Motor neuron (in vitro differentiated cells): Measurements from ENCODE around the gene LDLRAD4. TPM values are rescaled to one million over a fixed set of nuclear protein-coding genes. Genes with fewer than 3 reads are reported as not detected.

Source experiments
- ATAC-seq, 8 experiments: fragments of 200-7000 bp; cut with Tn5 transposase; replicated peaks in 6 of 8; 2 replicates each; pipeline ENCODE4 v1.8.0; 2021; ENCODE audit warnings: mild to moderate bottlenecking in 8 of 8, moderate library complexity in 8 of 8
- H3K27ac ChIP-seq, 2 donors: fragments of 250-450 bp; sonication (Bioruptor Pico); 2 replicates each; pipeline ENCODE4 v1.9.0; 2021; ENCODE audit warnings: antibody characterized with exemption in 2 of 2, mild to moderate bottlenecking in 2 of 2, moderate library complexity in 1 of 2
- H3K4me1 ChIP-seq, 2 donors: fragments of 250-450 bp; sonication (Bioruptor Pico); replicated peaks in 1 of 2; 2 replicates each; pipeline ENCODE4 v1.6.1; 2021; ENCODE audit warnings: antibody characterized with exemption in 2 of 2, mild to moderate bottlenecking in 2 of 2, moderate library complexity in 1 of 2
- H3K4me3 ChIP-seq, 5 donors: fragments of 250-450 bp; sonication (Bioruptor Pico); 2 replicates each; pipeline ENCODE4 v1.9.0; 2021; ENCODE audit warnings: antibody characterized with exemption in 5 of 5, mild to moderate bottlenecking in 5 of 5, moderate library complexity in 4 of 5
- WGBS, 10 experiments: fragments of 450-650 bp; shearing (Covaris generic); methylation state at CpG; one replicate each; pipeline ENCODE4 v1.0.0; 2022; 5-methylcytosine and 5-hydroxymethylcytosine counted together
- in situ Hi-C, 9 experiments: fragments of 400-800 bp; cut with MboI; loops; one replicate each; pipeline ENCODE4 v1.15.0; 2021; ENCODE audit warnings: low sequenced_read_pairs in 9 of 9, low pct_unique_long_range_greater_than_20kb in 2 of 9; ENCODE audit not compliant: unreplicated experiment in 9 of 9
- total RNA-seq, 8 experiments: library from RNA; unstranded; fragments of 300-600 nt; gene quantifications; 2 replicates each; pipeline versions ENCODE4 v1.2.3 to v1.2.4, GENCODE V29; 2022

Gene LDLRAD4
- total RNA-seq, 8 experiments from 2014 or later: 0.25 to 39.8 (median 1.8) TPM

DNA sequence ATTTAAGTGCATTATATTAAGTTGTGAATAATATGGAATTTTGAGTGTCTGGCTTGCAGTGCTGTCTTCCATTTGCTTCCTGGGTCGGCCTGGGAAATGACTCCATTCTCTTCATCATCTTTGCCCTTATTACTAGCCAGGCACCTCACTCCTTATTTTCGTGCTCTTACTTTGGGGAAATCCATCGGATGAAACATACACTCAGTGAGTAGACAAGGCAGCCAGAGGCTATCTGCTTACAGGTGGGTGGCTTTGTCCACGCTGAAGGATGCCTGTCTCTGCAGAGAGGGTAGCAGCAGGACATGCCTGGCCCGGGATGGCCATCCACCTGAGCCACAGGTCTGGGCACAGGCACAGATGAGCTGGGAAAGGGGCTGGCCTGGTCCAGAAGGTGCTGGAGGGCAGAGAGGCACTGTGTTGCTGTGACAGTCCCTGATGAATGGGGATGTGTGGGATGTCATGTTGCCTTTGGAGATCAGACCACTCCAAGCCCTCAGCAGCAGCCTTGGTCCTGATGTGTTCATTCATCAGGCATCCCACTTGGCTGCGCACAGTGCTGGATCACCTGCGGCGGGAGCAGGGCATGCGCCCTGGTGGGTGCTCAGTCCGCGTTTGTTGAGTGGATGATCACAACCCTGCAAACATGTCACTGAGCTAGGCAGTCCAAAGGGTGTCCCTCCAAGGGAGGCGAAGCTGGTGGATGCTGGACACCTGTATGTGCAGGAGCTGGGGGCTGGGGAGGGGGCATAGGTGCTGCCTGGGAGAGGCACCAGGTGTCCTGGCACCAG lies 236.0 kb downstream of the LDLRAD4 start:
- Histone ChIP-seq H3K4me3 (no peak overlapping the region), H3K4me1 (peaks cover 10 to 18% of the 10 kb centered on the region in 2 donors), H3K27ac (no peak overlapping the region)
- in situ Hi-C loops: no loop called here
- 74 to 100% (median 91%) methylated on average over 1 to 7 of the region's 12 CpGs; no CpG with 5 or more reads in 2 of the 10 experiments for WGBS, 10 experiments
- ATAC-seq: peak in 4 of 8 experiments; percentile 41 to 48 (median 43)

DNA sequence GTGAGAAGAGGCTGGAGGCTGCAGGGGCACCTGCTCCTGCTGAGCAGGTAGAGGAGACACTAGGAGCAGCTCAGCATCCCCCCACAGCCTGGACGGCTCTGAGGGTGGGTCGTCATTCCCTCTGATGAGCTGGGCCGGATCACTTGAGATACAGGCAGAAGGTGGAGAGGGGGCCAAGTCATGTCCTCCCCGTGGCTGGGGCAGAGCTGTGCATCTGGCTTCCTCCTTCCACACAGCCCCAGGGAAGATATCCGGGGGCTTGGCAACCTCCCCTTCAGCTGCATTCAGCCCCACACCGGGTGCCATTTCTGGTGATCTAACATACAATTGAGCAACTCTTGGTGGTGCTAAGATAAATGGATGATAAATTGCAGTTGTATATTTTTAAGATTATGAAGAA lies 236.9 kb downstream of the LDLRAD4 start:
- 10 to 100% (median 76%) methylated on average over 1 to 4 of the region's 6 CpGs; no CpG with 5 or more reads in 3 of the 10 experiments for WGBS, 10 experiments
- H3K4me1 ChIP-seq: peaks cover 10 to 18% of the 10 kb centered on the region in 2 donors
- H3K27ac ChIP-seq: no peak overlapping the region
- in situ Hi-C loops: no loop called here
- no peak overlapping the region for H3K4me3 ChIP-seq
- ATAC-seq: no peak

DNA sequence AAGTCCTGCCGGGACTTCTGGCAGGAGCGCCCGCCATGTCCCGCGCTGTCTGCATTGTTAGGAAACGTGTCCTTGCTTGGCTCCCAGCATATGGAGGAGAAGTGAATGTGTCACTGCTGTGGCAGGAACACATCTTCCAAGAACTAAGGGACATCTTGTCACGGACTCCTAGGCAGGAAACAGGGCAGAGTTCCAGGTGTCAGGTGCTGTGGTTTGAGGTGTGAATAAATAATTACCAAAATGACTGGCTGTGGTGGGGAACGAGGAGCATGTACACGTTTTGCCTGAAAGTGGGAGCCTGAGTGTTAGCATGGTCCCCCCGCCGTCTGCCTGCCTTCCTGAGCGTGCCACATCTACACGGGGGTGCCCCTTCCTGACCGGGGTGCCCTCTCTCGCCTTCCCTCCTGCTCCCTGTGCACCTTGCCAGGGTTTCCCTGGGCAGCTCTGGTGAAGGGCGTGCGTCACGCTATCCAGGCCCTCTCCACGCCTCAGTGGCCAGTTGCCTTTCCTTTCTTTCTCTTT lies 237.5 kb downstream of the LDLRAD4 start:
- no peak for ATAC-seq
- H3K4me1 ChIP-seq: peaks cover 10 to 18% of the 10 kb centered on the region in 2 donors
- H3K4me3 ChIP-seq: no peak overlapping the region
- in situ Hi-C loops: no loop called here
- 60 to 100% (median 91%) methylated on average over 1 to 14 of the region's 19 CpGs; no CpG with 5 or more reads in 1 of the 10 experiments for WGBS, 10 experiments
- no peak overlapping the region for H3K27ac ChIP-seq

DNA sequence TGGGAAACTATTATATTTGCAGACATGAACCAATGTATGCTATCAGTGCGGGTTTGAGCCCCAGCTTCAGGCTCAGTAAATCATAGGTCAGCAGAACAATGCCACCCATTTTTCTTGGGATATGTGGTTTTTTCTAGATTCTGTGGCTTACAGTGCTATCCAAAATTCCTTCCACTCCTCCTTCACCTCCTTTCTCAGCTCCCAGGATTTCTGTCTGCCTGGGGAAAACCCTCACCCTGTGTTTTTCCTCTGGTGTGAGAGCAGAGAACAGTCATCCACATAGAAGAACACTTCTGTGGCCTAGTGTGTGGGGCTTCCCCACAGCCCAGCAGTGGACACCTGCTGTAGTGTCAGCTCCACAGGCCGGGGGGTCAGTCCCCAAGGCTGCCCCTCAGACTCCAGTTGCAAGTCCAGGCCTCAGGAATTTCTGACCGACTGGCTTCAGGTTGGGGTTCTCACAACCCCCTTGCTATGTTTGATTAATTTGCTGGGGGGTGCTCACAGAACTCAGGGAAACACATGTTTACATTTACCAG lies 238.2 kb downstream of the LDLRAD4 start:
- Histone ChIP-seq H3K4me3 (no peak overlapping the region), H3K4me1 (peaks cover 10 to 18% of the 10 kb centered on the region in 2 donors), H3K27ac (no peak overlapping the region)
- in situ Hi-C loops: no loop called here
- no peak for ATAC-seq
- WGBS, 10 experiments: 50 to 100% (median 87%) methylated on average over 1 to 3 of the region's 3 CpGs; no CpG with 5 or more reads in 4 of the 10 experiments

DNA sequence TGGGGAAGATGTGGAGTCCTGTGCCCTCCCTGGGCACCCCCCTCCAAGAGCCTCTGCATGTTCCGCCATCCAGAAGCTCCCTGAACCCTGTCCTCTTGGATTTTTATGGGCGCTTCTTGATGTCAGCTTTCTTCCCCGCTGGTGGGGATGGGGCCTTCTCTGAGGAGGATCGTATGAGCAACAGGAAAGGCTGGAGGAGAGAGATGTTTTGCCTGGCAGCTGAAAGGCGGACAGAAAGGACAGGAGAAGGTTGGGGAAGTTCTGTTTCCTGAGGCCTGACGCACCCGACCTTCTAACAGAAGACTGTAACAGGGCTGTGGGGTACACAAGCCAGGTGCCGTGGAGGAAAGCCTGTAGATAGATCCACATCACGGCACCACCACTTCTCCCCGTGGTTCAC lies 238.8 kb downstream of the LDLRAD4 start:
- in situ Hi-C loops: no loop called here
- no peak overlapping the region for H3K27ac ChIP-seq
- WGBS, 10 experiments: 61 to 90% (median 84%) methylated on average over 2 to 6 of the region's 10 CpGs; no CpG with 5 or more reads in 7 of the 10 experiments
- ATAC-seq: no peak
- H3K4me1 ChIP-seq: peaks cover 10 to 18% of the 10 kb centered on the region in 2 donors
- no peak overlapping the region for H3K4me3 ChIP-seq

DNA sequence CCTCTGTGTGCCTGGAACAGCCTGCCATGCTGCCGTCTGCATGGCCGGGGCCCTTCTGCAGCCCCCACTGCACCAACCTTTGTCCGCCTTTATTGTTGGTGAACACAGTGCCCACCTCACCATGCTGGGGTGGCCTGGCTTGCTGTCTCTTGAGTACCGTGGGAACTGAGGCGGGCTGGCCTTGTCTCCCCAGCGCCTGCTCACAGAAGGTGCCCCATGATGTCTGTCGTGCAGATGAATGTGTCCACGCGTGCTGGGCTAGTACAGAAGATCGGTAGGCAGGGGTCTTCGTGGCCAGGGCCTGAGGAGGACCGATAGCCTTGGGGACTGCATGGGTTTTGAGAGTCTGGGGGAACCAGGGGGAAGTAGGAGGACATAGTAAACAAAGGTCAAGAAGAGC lies 242.4 kb downstream of the LDLRAD4 start:
- 60 to 100% (median 82%) methylated on average over 1 to 5 of the region's 12 CpGs; no CpG with 5 or more reads in 4 of the 10 experiments for WGBS, 10 experiments
- H3K27ac ChIP-seq: no peak overlapping the region
- ATAC-seq: no peak
- in situ Hi-C loops: no loop called here
- H3K4me1 ChIP-seq: peaks cover 8% of the 10 kb centered on the region in 2 donors
- H3K4me3 ChIP-seq: no peak overlapping the region

DNA sequence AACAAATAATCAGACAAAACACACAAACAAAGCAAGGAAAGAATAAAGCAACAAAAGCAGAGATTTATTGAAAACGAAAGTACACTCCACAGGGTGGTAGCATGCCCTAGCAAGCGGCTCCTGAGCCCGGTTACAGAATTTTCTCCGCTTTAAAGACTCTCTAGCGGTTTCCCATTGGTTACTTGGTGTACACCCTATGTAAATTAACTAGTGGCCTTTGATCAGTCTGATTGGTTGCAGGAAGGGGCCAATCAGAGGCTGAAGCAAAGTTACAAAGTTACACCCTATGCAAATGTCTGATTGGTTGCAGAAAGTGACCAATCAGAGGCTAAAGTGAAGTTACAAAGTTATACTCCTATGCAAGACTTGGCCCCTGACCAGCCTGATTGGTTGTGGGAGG lies 242.9 kb downstream of the LDLRAD4 start:
- in situ Hi-C loops: no loop called here
- H3K4me3 ChIP-seq: no peak overlapping the region
- peak in 1 of 8 experiments; percentile 43 for ATAC-seq
- WGBS, 10 experiments: 70 to 100% (median 85%) methylated on average over 1 to 5 of the region's 5 CpGs
- peaks cover 8% of the 10 kb centered on the region in 2 donors for H3K4me1 ChIP-seq
- H3K27ac ChIP-seq: no peak overlapping the region

DNA sequence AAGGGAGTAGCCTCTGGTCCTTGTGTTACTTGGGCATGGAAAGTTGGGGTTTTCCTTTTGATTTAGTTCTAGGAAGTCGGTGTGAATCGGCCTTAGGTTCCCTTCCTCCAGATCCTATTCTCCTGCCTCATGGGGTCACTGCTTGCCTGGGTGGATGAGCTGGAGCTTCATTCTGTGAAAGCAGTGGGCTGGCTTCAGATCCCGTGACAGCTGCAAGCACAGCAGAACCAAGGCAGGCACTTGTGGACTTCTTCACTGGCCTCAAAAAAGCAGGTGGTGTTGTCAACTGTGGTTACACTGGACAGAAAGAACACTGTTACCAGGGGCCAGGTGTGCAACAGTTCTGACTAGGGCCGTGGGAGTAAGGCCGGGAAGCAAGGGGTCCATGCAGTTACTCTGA lies 243.4 kb downstream of the LDLRAD4 start:
- WGBS, 10 experiments: 40 to 100% (median 90%) methylated on average over 2 to 5 of the region's 5 CpGs; no CpG with 5 or more reads in 3 of the 10 experiments
- Histone ChIP-seq H3K27ac (no peak overlapping the region), H3K4me3 (no peak overlapping the region), H3K4me1 (peaks cover 8% of the 10 kb centered on the region in 2 donors)
- in situ Hi-C loops: no loop called here
- ATAC-seq: no peak

DNA sequence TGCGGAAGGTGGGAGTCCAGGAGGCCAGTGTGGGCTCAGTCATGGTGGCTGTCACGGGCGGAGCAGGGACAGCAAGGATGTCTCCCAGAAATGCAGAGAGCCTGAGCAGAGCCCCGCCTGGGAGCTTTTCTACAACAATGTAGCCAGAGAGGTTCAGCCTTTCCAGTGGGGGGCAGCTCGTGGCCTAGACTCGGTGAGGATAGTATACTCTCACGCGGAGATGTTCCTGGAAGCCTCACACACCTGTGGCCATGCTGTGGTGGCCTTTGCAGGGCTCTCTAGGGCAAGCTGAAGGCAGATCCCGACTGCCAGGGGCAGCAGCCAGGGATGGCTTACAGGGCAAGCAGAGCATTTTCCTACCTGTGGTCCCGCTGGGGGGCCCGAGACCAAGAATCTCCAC lies 244.1 kb downstream of the LDLRAD4 start:
- no peak overlapping the region for H3K27ac ChIP-seq
- in situ Hi-C loops: no loop called here

DNA sequence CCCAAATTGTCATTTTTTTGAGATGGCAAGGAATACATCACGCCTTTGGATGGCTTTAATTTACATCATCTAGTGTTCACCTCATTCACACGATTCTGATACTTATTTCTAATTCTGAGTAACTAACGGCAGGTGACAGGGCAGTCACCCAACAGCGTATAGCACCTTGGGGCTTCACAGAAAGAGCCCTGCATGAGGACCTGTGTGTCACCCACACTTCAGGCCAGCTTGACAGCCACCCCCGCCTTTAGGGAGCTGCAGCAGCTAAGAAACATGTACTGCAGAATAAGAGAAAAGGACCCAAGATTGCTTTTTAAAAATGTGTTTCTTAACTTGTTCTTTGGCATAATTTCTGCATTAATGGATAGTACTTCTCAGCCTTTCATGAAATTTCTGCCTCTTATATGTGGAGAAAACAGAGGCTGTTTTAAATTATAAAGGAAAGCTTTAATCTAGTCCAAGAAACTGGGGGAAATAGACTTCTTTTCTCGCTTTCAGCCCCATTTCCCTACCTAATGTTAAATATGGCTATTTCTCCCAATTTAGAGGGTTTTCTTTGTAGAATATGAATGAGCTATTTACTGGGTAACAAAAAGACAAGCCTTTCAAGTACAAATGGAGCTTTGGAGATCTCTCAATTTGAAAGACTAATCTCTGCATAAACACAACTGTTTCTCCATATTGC lies 245.1 kb downstream of the LDLRAD4 start:
- ATAC-seq: no peak
- in situ Hi-C loops: no loop called here
- Histone ChIP-seq H3K4me3 (no peak overlapping the region), H3K4me1 (peaks cover 8% of the 10 kb centered on the region in 2 donors), H3K27ac (no peak overlapping the region)
- 13 to 100% (median 59%) methylated on average over 1 to 6 of the region's 6 CpGs; no CpG with 5 or more reads in 1 of the 10 experiments for WGBS, 10 experiments

More for the DNA sequence above, 244.1 kb downstream of the LDLRAD4 start:
- peaks cover 8% of the 10 kb centered on the region in 2 donors for H3K4me1 ChIP-seq
- H3K4me3 ChIP-seq: no peak overlapping the region
- 40 to 100% (median 44%) methylated on average over 1 to 4 of the region's 11 CpGs; no CpG with 5 or more reads in 6 of the 10 experiments for WGBS, 10 experiments
- ATAC-seq: no peak

DNA sequence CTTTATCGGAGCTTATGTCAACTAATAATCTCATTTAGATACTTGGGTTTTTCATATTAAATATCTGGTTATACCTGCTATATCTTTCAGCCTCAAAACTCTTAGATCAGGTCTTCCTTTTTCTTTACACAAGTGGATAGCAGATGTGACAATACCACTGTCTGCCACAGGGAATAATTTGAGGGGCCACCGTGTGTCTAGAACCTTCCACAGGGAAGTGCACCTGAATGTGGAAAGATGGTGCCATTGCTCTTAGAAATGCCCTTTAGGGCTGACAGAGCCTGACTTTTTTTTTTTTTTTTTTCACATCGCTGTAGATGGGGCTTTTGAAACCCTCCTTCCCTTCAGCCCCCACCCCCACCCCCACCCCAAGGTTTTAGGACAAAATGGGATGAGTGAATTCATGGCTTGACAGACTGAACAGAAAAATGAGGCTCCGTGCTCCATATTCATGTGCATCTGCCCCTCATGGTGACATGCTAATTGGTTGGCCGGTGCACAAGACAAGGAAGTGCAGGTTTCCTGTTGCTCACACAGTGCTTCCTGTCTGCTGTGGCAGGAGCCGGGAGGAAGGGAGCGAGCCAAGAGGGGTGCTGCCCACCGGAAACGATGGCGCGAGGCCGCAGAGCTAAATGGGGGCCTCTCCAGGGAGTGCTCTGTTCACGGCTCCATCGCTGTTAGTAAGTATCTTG lies 246.0 kb downstream of the LDLRAD4 start:
- peak in 3 of 8 experiments; percentile 38 to 72 (median 63) for ATAC-seq
- Histone ChIP-seq H3K27ac (no peak overlapping the region), H3K4me1 (peaks cover 8% of the 10 kb centered on the region in 2 donors), H3K4me3 (no peak overlapping the region)
- in situ Hi-C loops: no loop called here
- 48 to 100% (median 60%) methylated on average over 1 to 8 of the region's 14 CpGs; no CpG with 5 or more reads in 1 of the 10 experiments for WGBS, 10 experiments

DNA sequence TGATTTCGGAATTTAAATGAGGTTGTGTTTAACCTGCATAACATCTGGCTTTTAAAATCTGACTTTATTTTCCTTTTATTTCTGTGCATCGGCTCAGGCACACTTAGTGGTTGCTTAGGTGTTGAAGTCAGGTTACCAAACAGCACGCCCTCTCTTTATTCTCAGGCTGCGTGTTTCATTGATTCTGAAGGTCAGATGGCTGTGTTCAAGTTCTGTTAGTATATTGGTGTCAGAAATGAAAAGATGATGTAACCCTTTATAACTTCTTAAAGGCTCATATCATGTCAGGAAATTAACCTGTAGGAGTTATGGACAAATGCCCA lies 246.5 kb downstream of the LDLRAD4 start:
- no peak for ATAC-seq
- H3K4me3 ChIP-seq: no peak overlapping the region

More for the DNA sequence above, 246.5 kb downstream of the LDLRAD4 start:
- in situ Hi-C loops: no loop called here
- WGBS, 10 experiments: 71 to 100% (median 100%) methylated on average over 1 to 3 of the region's 4 CpGs; no CpG with 5 or more reads in 3 of the 10 experiments
- no peak overlapping the region for H3K27ac ChIP-seq
- peaks cover 8% of the 10 kb centered on the region in 2 donors for H3K4me1 ChIP-seq
